Measurements from ENCODE around the gene TWF1. TPM values are rescaled to one million over a fixed set of nuclear protein-coding genes. Genes with fewer than 3 reads are reported as not detected.
"Not testable (repeated sequence)": the region's sequence is repeated elsewhere in the genome, so short reads cannot be mapped to it uniquely, and the experiment has no call there.

Gene TWF1
- total RNA-seq = 10 to 100 TPM; 24.3 to 24.4 TPM

GRCh38 chr12:43805860-43806736 lies at the start of gene TWF1:
TSS of gene TWF1 (minus strand) at chr12:43806317. CDS start at chr12:43806245, 72 bp downstream.
- peak; percentile 93 for DNase-seq
- H3K36me3 Mint-ChIP-seq = peaks cover 6% of the 10 kb centered on the region

GRCh38 chr12:43852744-43853143 lies 46.6 kb upstream of the TWF1 start:
- no peak overlapping the region for H3K27ac Mint-ChIP-seq
- H3K27me3 Mint-ChIP-seq = no peaks in the 10 kb centered on the region
- peaks cover 2% of the 10 kb centered on the region for H3K9me3 Mint-ChIP-seq
- H3K4me3 Mint-ChIP-seq = no peak overlapping the region
- no peaks in the 10 kb centered on the region for H3K4me1 Mint-ChIP-seq
- DNase-seq = no peak
- H3K36me3 Mint-ChIP-seq = peaks cover 3% of the 10 kb centered on the region

More at GRCh38 chr12:43805860-43806736, at the start of gene TWF1:
- peaks cover 26% of the 10 kb centered on the region for H3K4me1 Mint-ChIP-seq
- peak within 1 kb of the TSS; percentile 100 for H3K4me3 Mint-ChIP-seq
- peak within 1 kb of the TSS; percentile 100 for H3K27ac Mint-ChIP-seq
- no peaks in the 10 kb centered on the region for H3K27me3 Mint-ChIP-seq
- H3K9me3 Mint-ChIP-seq = no peaks in the 10 kb centered on the region

- Mint-ChIP-seq H3K36me3 (peaks cover 20% of the 10 kb centered on the region), H3K27ac (no peak overlapping the region), H3K4me3 (no peak overlapping the region), H3K4me1 (no peaks in the 10 kb centered on the region), H3K9me3 (peaks cover 9% of the 10 kb centered on the region), H3K27me3 (no peaks in the 10 kb centered on the region)
- DNase-seq = no peak
These were observed 42.7 kb upstream of the TWF1 start for GRCh38 chr12:43848786-43849185.

- no peaks in the 10 kb centered on the region for H3K4me1 Mint-ChIP-seq
- peaks cover 9% of the 10 kb centered on the region for H3K9me3 Mint-ChIP-seq
- no peaks in the 10 kb centered on the region for H3K27me3 Mint-ChIP-seq
- H3K36me3 Mint-ChIP-seq = peaks cover 20% of the 10 kb centered on the region
- no peak overlapping the region for H3K4me3 Mint-ChIP-seq
- no peak overlapping the region for H3K27ac Mint-ChIP-seq
- no peak for DNase-seq
These were observed 42.0 kb upstream of the TWF1 start for GRCh38 chr12:43848226-43848507.

- not testable (repeated sequence) for H3K27me3 Mint-ChIP-seq, H3K4me1 Mint-ChIP-seq, H3K4me3 Mint-ChIP-seq, H3K27ac Mint-ChIP-seq, DNase-seq, H3K9me3 Mint-ChIP-seq
- H3K36me3 Mint-ChIP-seq = peaks cover 20% of the 10 kb centered on the region
These were observed 41.5 kb upstream of the TWF1 start for GRCh38 chr12:43847425-43848225.

GRCh38 chr12:43842259-43842658 lies 36.1 kb upstream of the TWF1 start:
- DNase-seq = no peak
- H3K4me1 Mint-ChIP-seq = peaks cover 15% of the 10 kb centered on the region
- no peak overlapping the region for H3K4me3 Mint-ChIP-seq
- H3K9me3 Mint-ChIP-seq = peaks cover 2% of the 10 kb centered on the region
- no peak overlapping the region for H3K27ac Mint-ChIP-seq
- H3K27me3 Mint-ChIP-seq = no peaks in the 10 kb centered on the region
- peaks cover 12% of the 10 kb centered on the region for H3K36me3 Mint-ChIP-seq

- DNase-seq = no peak
- H3K27ac Mint-ChIP-seq = no peak overlapping the region
- H3K36me3 Mint-ChIP-seq = peaks cover 4% of the 10 kb centered on the region
- no peaks in the 10 kb centered on the region for H3K9me3 Mint-ChIP-seq
- H3K4me1 Mint-ChIP-seq = peaks cover 22% of the 10 kb centered on the region
- no peak overlapping the region for H3K4me3 Mint-ChIP-seq
- H3K27me3 Mint-ChIP-seq = no peaks in the 10 kb centered on the region
These were observed 35.1 kb upstream of the TWF1 start for GRCh38 chr12:43841253-43841652.

- H3K27me3 Mint-ChIP-seq = no peaks in the 10 kb centered on the region
- DNase-seq = no peak
- H3K4me3 Mint-ChIP-seq = no peak overlapping the region
- H3K4me1 Mint-ChIP-seq = peaks cover 23% of the 10 kb centered on the region
- no peaks in the 10 kb centered on the region for H3K9me3 Mint-ChIP-seq
- H3K27ac Mint-ChIP-seq = no peak overlapping the region
- H3K36me3 Mint-ChIP-seq = peaks cover 3% of the 10 kb centered on the region
These were observed 34.2 kb upstream of the TWF1 start for GRCh38 chr12:43840338-43840737.

- no peaks in the 10 kb centered on the region for H3K9me3 Mint-ChIP-seq
- H3K36me3 Mint-ChIP-seq = no peaks in the 10 kb centered on the region
- no peaks in the 10 kb centered on the region for H3K27me3 Mint-ChIP-seq
- H3K4me1 Mint-ChIP-seq = peaks cover 43% of the 10 kb centered on the region
- peak overlapping the region; percentile 71 for H3K4me3 Mint-ChIP-seq
- DNase-seq = no peak
- H3K27ac Mint-ChIP-seq = peak overlapping the region; percentile 0
These were observed 30.4 kb upstream of the TWF1 start for GRCh38 chr12:43836475-43836989.

- H3K9me3 Mint-ChIP-seq = no peaks in the 10 kb centered on the region
These were observed 29.7 kb upstream of the TWF1 start, which contains the start of gene TMEM117 for GRCh38 chr12:43835656-43836474. TSS of gene TMEM117 (plus strand) at chr12:43836081.

GRCh38 chr12:43835264-43835655 lies 29.1 kb upstream of the TWF1 start:
- Mint-ChIP-seq H3K4me1 (peaks cover 48% of the 10 kb centered on the region), H3K9me3 (no peaks in the 10 kb centered on the region), H3K27me3 (no peaks in the 10 kb centered on the region), H3K27ac (peak overlapping the region; percentile 57), H3K4me3 (peak overlapping the region; percentile 73), H3K36me3 (no peaks in the 10 kb centered on the region)
- DNase-seq = no peak

More at GRCh38 chr12:43835656-43836474, 29.7 kb upstream of the TWF1 start, which contains the start of gene TMEM117:
- Mint-ChIP-seq H3K4me3 (peak within 1 kb of the TSS; percentile 73), H3K27me3 (no peaks in the 10 kb centered on the region), H3K4me1 (peaks cover 48% of the 10 kb centered on the region), H3K36me3 (no peaks in the 10 kb centered on the region), H3K27ac (peak within 1 kb of the TSS; percentile 57)
- peak; percentile 65 for DNase-seq

GRCh38 chr12:43832463-43833168 lies 26.5 kb upstream of the TWF1 start:
- Mint-ChIP-seq H3K36me3 (no peaks in the 10 kb centered on the region), H3K9me3 (no peaks in the 10 kb centered on the region), H3K4me3 (no peak overlapping the region), H3K27me3 (no peaks in the 10 kb centered on the region), H3K27ac (no peak overlapping the region), H3K4me1 (peaks cover 34% of the 10 kb centered on the region)
- no peak for DNase-seq

- no peak for DNase-seq
- Mint-ChIP-seq H3K4me3 (no peak overlapping the region), H3K36me3 (no peaks in the 10 kb centered on the region), H3K27ac (no peak overlapping the region), H3K9me3 (no peaks in the 10 kb centered on the region), H3K4me1 (peaks cover 9% of the 10 kb centered on the region), H3K27me3 (no peaks in the 10 kb centered on the region)
These were observed 21.0 kb upstream of the TWF1 start for GRCh38 chr12:43827093-43827492.

GRCh38 chr12:43826681-43827080 lies 20.6 kb upstream of the TWF1 start:
- Mint-ChIP-seq H3K4me1 (peaks cover 5% of the 10 kb centered on the region), H3K27ac (no peak overlapping the region), H3K9me3 (no peaks in the 10 kb centered on the region), H3K4me3 (no peak overlapping the region), H3K36me3 (no peaks in the 10 kb centered on the region), H3K27me3 (no peaks in the 10 kb centered on the region)
- DNase-seq = no peak
